H1 (cell line): ENCODE results near the gene KRCC1. TPM values are rescaled to one million over a fixed set of nuclear protein-coding genes. Genes with fewer than 3 reads are reported as not detected.

Source experiments
- CTCF ChIA-PET: fragments of 300-600 bp; sonication (Branson Sonifier 250); formaldehyde crosslinking; loops from one replicate; lab custom pipeline; 2021; ENCODE audit not compliant: partially characterized antibody; lab: Charles Lee
- POLR2A ChIA-PET: fragments of 300-600 bp; sonication (Branson Sonifier 250); formaldehyde crosslinking; loops from one replicate; lab custom pipeline; 2021; ENCODE audit warnings: inconsistent platforms; ENCODE audit not compliant: partially characterized antibody; lab: Charles Lee
- DNase-seq, 2 experiments: peaks; one replicate each; pipeline versions ENCODE4 v3.0.0 to v3.0.0-alpha.2; 2010 to 2022; ENCODE audit warnings: low spot score in 2 of 2, low read depth in 1 of 2, mixed read lengths in 1 of 2
- FAIRE-seq: peaks from 2 replicates; lab custom pipeline; 2011; peaks lifted over from hg19 to GRCh38; lab: Jason Lieb, UNC
- H2AFZ ChIP-seq: 2 replicates; pipeline ENCODE4 v1.8.1; 2012; ENCODE audit warnings: low read length, inconsistent platforms
- H2AK5ac ChIP-seq: 2 replicates; pipeline ENCODE4 v1.6.1; 2013; ENCODE audit warnings: low read depth, low read length
- H2BK120ac ChIP-seq: replicated peaks from 2 replicates; pipeline ENCODE3; 2013; ENCODE audit warnings: low read depth, low read length, inconsistent platforms
- H2BK12ac ChIP-seq: 2 replicates; pipeline ENCODE4 v1.6.1; 2013; ENCODE audit warnings: low read depth, low read length
- H2BK15ac ChIP-seq: 2 replicates; pipeline ENCODE4 v1.6.1; 2013; ENCODE audit warnings: low read length
- H2BK20ac ChIP-seq: 2 replicates; pipeline ENCODE4 v1.6.1; 2013; ENCODE audit warnings: low read length
- H2BK5ac ChIP-seq: 2 replicates; pipeline ENCODE4 v1.6.1; 2013; ENCODE audit warnings: low read depth, low read length
- H3K14ac ChIP-seq: 2 replicates; pipeline ENCODE4 v1.6.1; 2013; ENCODE audit warnings: inconsistent platforms; ENCODE audit not compliant: insufficient read length
- H3K18ac ChIP-seq: 2 replicates; pipeline ENCODE4 v1.6.1; 2013; ENCODE audit warnings: low read length; ENCODE audit errors: extremely low read depth
- H3K23ac ChIP-seq: 2 replicates; pipeline ENCODE4 v1.6.1; 2013; ENCODE audit warnings: inconsistent platforms; ENCODE audit not compliant: insufficient read length
- H3K23me2 ChIP-seq: 2 replicates; pipeline ENCODE4 v1.6.1; 2013; ENCODE audit warnings: low read depth, low read length
- H3K27ac ChIP-seq: 2 replicates; pipeline ENCODE4 v1.6.1; 2011; ENCODE audit warnings: low read depth, low read length, inconsistent platforms
- H3K27me3 ChIP-seq, 4 experiments: replicated peaks in 1 of 4; 1 replicate in 1 of 4; 2 replicates in 3 of 4; pipeline versions ENCODE4 v1.6.1 to v1.8.1; 2011 to 2013; ENCODE audit warnings: low read length in 3 of 4, mild to moderate bottlenecking in 3 of 4, inconsistent platforms in 2 of 4, mixed read lengths in 2 of 4, moderate library complexity in 1 of 4; ENCODE audit not compliant: control insufficient read depth in 3 of 4, insufficient read depth in 3 of 4; ENCODE audit errors: extremely low read depth in 1 of 4
- H3K36me3 ChIP-seq, 4 experiments: 2 replicates each; pipeline versions ENCODE4 v1.6.1 to v1.8.1; 2011 to 2013; ENCODE audit warnings: mild to moderate bottlenecking in 4 of 4, low read length in 3 of 4, moderate library complexity in 2 of 4, control low read depth in 1 of 4, inconsistent platforms in 1 of 4; ENCODE audit not compliant: insufficient read depth in 4 of 4, control insufficient read depth in 2 of 4
- H3K4ac ChIP-seq: replicated peaks from 2 replicates; pipeline ENCODE3; 2013; ENCODE audit warnings: low read length, low read depth, mixed read lengths, inconsistent platforms; ENCODE audit not compliant: insufficient read length
- H3K4me1 ChIP-seq, 4 experiments: replicated peaks in 1 of 4; 1 replicate in 1 of 4; 2 replicates in 3 of 4; pipeline versions ENCODE4 v1.6.1 to v1.8.1; 2011 to 2013; ENCODE audit warnings: low read length in 3 of 4, inconsistent platforms in 2 of 4, mixed read lengths in 1 of 4; ENCODE audit not compliant: insufficient read depth in 4 of 4, control insufficient read depth in 3 of 4
- H3K4me2 ChIP-seq, 2 experiments: 2 replicates each; pipeline versions ENCODE4 v1.6.1 to v1.8.1; 2011 to 2013; ENCODE audit warnings: low read depth in 2 of 2, low read length in 2 of 2, control low read depth in 1 of 2, inconsistent platforms in 1 of 2, mild to moderate bottlenecking in 1 of 2; ENCODE audit not compliant: insufficient read depth in 1 of 2
- H3K4me3 ChIP-seq, 4 experiments: fragments of 200-600, 300-600 bp in 1 of 4; sonication (generic), shearing (Covaris generic), sonication (Bioruptor Twin) in 1 of 4; 2 replicates each; pipeline versions ENCODE4 v1.5.1 to v1.8.1; 2011 to 2016; ENCODE audit warnings: low read length in 4 of 4, low read depth in 3 of 4, control low read depth in 2 of 4, inconsistent platforms in 2 of 4, mild to moderate bottlenecking in 2 of 4, mixed read lengths in 1 of 4, moderate library complexity in 1 of 4; ENCODE audit not compliant: insufficient read depth in 2 of 4; ENCODE audit errors: extremely low read depth in 1 of 4
- H3K56ac ChIP-seq: replicated peaks from 2 replicates; pipeline ENCODE3; 2013; ENCODE audit warnings: low read depth, mild to moderate bottlenecking, mixed read lengths, low read length, inconsistent platforms; ENCODE audit not compliant: insufficient read length
- H3K79me1 ChIP-seq: 2 replicates; pipeline ENCODE4 v1.6.1; 2013; ENCODE audit warnings: low read depth, low read length, control low read depth
- H3K79me2 ChIP-seq, 2 experiments: 2 replicates each; pipeline versions ENCODE4 v1.6.1 to v1.8.1; 2012 to 2013; ENCODE audit warnings: low read length in 2 of 2, mild to moderate bottlenecking in 2 of 2, inconsistent platforms in 1 of 2; ENCODE audit not compliant: insufficient read depth in 2 of 2, control insufficient read depth in 1 of 2
- H3K9ac ChIP-seq, 4 experiments: replicated peaks in 1 of 4; 1 replicate in 1 of 4; 2 replicates in 3 of 4; pipeline versions ENCODE4 v1.6.1 to v1.8.1; 2011 to 2013; ENCODE audit warnings: low read depth in 3 of 4, low read length in 3 of 4, control low read depth in 2 of 4, mild to moderate bottlenecking in 2 of 4, moderate library complexity in 2 of 4, inconsistent platforms in 1 of 4; ENCODE audit errors: extremely low read depth in 1 of 4
- H3K9me3 ChIP-seq, 2 experiments: 2 replicates each; pipeline versions ENCODE4 v1.6.1 to v1.8.1; 2012 to 2013; ENCODE audit warnings: mild to moderate bottlenecking in 2 of 2, moderate library complexity in 2 of 2, control low read depth in 1 of 2, inconsistent platforms in 1 of 2, low read depth in 1 of 2, low read length in 1 of 2, mixed read lengths in 1 of 2; ENCODE audit not compliant: insufficient read depth in 2 of 2
- H4K20me1 ChIP-seq, 2 experiments: replicated peaks in 1 of 2; 2 replicates each; pipeline versions ENCODE3 to v1.8.1; 2011 to 2013; ENCODE audit warnings: inconsistent platforms in 2 of 2, low read length in 2 of 2, mild to moderate bottlenecking in 1 of 2; ENCODE audit not compliant: insufficient read depth in 2 of 2, control insufficient read depth in 1 of 2
- H4K5ac ChIP-seq: 2 replicates; pipeline ENCODE4 v1.6.1; 2013; ENCODE audit warnings: low read length, low read depth, mixed read lengths, inconsistent platforms; ENCODE audit not compliant: insufficient read length
- H4K8ac ChIP-seq: 2 replicates; pipeline ENCODE4 v1.8.0; 2013; ENCODE audit warnings: mild to moderate bottlenecking, moderate library complexity, low read length, inconsistent platforms; ENCODE audit not compliant: insufficient read depth; ENCODE audit errors: extremely low read depth
- H4K91ac ChIP-seq: replicated peaks from 2 replicates; pipeline ENCODE3; 2013; ENCODE audit warnings: low read length, mixed read lengths, inconsistent platforms; ENCODE audit not compliant: insufficient read length
- GTF2F1 ChIP-seq: IDR thresholded peaks from 2 replicates; pipeline ENCODE4 v1.6.1; 2012; ENCODE audit warnings: low read depth, low read length, improper control_type of control experiment, borderline replicate concordance
- MAFK ChIP-seq: IDR thresholded peaks from 2 replicates; pipeline ENCODE4 v1.6.1; 2012; ENCODE audit warnings: low read depth, mild to moderate bottlenecking, improper control_type of control experiment, low read length
- SIN3A ChIP-seq, 2 experiments: IDR thresholded peaks in 1 of 2; conservative IDR thresholded peaks in 1 of 2; 2 replicates each; pipeline ENCODE4 v1.6.1; 2011 to 2012; ENCODE audit warnings: low read length in 2 of 2, improper control_type of control experiment in 1 of 2, low read depth in 1 of 2, mild to moderate bottlenecking in 1 of 2
- TCF12 ChIP-seq: IDR thresholded peaks from 2 replicates; pipeline ENCODE4 v1.6.1; 2011; ENCODE audit warnings: low read depth, mild to moderate bottlenecking, low read length
- WGBS, 2 experiments: shearing (Covaris generic) in 1 of 2; methylation state at CpG; one replicate each; pipeline versions ENCODE4 v1.1.6 to v1.1.7; 2013 to 2015; ENCODE audit warnings: low lambda C conversion rate in 2 of 2, mixed read lengths in 2 of 2, inconsistent platforms in 1 of 2, low coverage in 1 of 2, missing lambda C conversion rate in 1 of 2; ENCODE audit not compliant: insufficient replicate concordance in 2 of 2, insufficient coverage in 1 of 2, insufficient read length in 1 of 2; ENCODE audit errors: extremely low coverage in 1 of 2, missing lambda C conversion rate in 1 of 2; 5-methylcytosine and 5-hydroxymethylcytosine counted together
- polyA plus RNA-seq, 7 experiments: library from polyadenylated mRNA; depleted of rRNA in 3 of 7; stranded (reverse) in 5 of 7; unstranded in 2 of 7; fragments of >200 nt in 5 of 7; fragments of 200-250 nt in 2 of 7; gene quantifications; 1 replicate in 5 of 7; 2 replicates in 1 of 7; 4 replicates in 1 of 7; pipeline versions ENCODE4 v1.2.1 to v1.2.3, GENCODE V29; 2011 to 2013; ENCODE audit warnings: missing spikeins in 2 of 7, mixed read lengths in 2 of 7
- total RNA-seq: library from RNA; stranded (reverse); fragmentation: NEBNext Ultra II Directional; extraction: Animal tissue kit (Norgen Biotek cat#: 25700); gene quantifications from 2 replicates; pipeline ENCODE4 v1.2.1, GENCODE V29; 2021

KRCC1 gene
- total and polyA plus RNA-seq, 2 of the 8 experiments (the other 6 are each of a cell fraction or from before 2014, with no cell fraction given), result 5.1 to 8.5 TPM

DNA sequence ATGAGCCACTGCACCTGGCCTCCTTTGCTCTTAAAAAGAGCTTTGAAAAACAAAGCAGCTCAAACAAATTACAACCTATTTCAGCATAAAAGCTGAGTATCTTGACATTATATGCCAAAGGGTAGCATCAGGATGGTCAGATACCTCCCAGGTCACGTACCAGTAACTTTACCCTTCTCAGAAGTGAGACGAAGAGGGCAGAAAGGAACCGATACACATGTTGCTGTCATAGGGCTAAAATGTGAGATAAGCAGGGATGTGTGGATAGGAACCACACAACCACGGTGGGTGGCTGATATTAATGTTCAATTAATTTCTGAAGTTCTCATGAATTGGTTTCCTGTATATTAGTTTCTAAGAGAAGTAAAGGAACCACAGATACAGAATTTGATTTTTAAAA lies 26.7 kb downstream of the KRCC1 start:
- Histone ChIP-seq H4K5ac (no peak overlapping the region), H3K23me2 (no peaks in the 10 kb centered on the region), H3K18ac (no peak overlapping the region), H3K4me3 (no peak overlapping the region), H2AK5ac (no peak overlapping the region), H4K20me1 (no peaks in the 10 kb centered on the region), H3K23ac (no peak overlapping the region), H2AFZ (no peak overlapping the region), H3K4ac (no peak overlapping the region), H3K56ac (no peak overlapping the region), H3K9ac (no peak overlapping the region), H2BK15ac (no peak overlapping the region), H4K8ac (no peak overlapping the region), H3K9me3 (no peaks in the 10 kb centered on the region), H2BK120ac (no peak overlapping the region), H2BK12ac (no peak overlapping the region), H3K79me1 (no peaks in the 10 kb centered on the region), H3K4me2 (no peak overlapping the region), H3K14ac (no peak overlapping the region), H3K27me3 (no peaks in the 10 kb centered on the region), H2BK5ac (no peak overlapping the region), H3K79me2 (no peaks in the 10 kb centered on the region), H3K36me3 (peaks cover 0 to 23% (median 2%) of the 10 kb centered on the region in 4 experiments; a peak in 5 of 8 replicates), H4K91ac (no peak overlapping the region), H3K27ac (no peak overlapping the region), H3K4me1 (no peaks in the 10 kb centered on the region; a peak in 2 of 7 replicates), H2BK20ac (no peak overlapping the region)
- ChIA-PET CTCF (no interaction called here), POLR2A (interaction anchor here (5.5 kb wide), 1 partner anchor 13 kb away, joined by 41 read pairs; the partner anchor contains the start of gene RNU2-63P)
- TF ChIP-seq GTF2F1, result no peak
- TF ChIP-seq SIN3A (conservative IDR thresholded peaks at IDR 0.05 in 1 of 2, IDR thresholded peaks at IDR 0.05 in 1 of 2; ENCODE audit: low read depth in 1 of 2, low read length in 2 of 2), result no peak
- TF ChIP-seq MAFK, result no peak
- TF ChIP-seq TCF12, result no peak
- DNase-seq (no peak), FAIRE-seq (no peak)
- 96% methylated on average over 4 of the region's 4 CpGs; no CpG with 5 or more reads in 1 of the 2 experiments for WGBS, 2 experiments
